GM21526 (cell line): ENCODE data around the gene FUCA2.
"Not testable (repeated sequence)": the region's sequence is repeated elsewhere in the genome, so short reads cannot be mapped to it uniquely, and the experiment has no call there.

Experiments used
- ATAC-seq: cut with Tn5 transposase; IDR thresholded peaks from one replicate; pipeline ENCODE4 v1.9.1; 2021; ENCODE audit warnings: moderate library complexity; ENCODE audit not compliant: unreplicated experiment, low FRiP score

Gene FUCA2

DNA sequence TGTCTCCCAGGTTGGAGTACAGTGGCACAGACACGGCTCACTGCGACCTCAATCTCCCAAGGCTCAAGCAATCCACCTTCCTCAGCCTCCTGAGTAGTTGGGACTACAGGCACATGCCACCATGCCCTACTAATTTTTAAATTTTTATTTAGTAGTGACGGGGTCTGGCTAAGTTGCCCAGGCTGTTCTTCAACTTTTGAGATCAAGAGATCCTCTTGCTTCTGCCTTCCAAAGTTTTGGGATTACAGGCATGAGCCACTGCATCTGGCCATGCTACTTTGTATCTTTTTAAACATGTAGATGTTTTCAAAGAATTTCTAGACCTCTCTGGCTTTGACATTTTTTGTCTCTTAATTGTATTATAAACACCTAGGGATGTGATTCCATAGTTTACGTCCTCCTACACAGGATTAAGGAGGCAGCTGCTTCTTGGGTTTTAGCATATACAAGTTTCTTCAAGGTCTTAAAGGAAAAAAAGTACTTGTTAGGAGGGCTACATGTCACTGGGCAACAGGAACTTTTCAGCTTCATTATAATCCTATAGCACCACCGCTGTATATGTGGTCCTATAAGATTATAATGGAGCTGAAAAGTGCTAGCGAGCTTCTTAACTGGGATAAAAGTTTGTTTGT lies 62.3 kb downstream of the FUCA2 start:
- ATAC-seq: no peak

DNA sequence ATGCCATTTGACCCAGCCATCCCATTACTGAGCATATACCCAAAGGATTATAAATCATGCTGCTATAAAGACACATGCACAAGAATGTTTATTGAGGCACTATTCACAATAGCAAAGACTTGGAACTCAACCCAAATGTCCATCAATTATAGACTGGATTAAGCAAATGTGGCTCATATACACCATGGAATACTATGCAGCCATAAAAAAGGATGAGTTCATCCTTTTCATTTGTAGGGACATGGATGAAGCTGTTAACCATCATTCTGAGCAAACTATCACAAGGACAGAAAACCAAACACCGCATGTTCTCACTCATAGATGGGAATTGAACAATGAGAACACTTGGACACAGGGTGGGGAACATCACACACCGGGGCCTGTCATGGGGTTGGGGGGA lies 63.7 kb downstream of the FUCA2 start:
- ATAC-seq: not testable (repeated sequence)
